Measurements from ENCODE around the gene SCN5A. TPM values are rescaled to one million over a fixed set of nuclear protein-coding genes. Genes with fewer than 3 reads are reported as not detected.

Gene SCN5A
- total RNA-seq, 1 experiment from 2014 or later = 0.54 TPM

GRCh38 chr3:38652934-38653333 is 3.4 kb upstream of the SCN5A start:
- H3K27ac ChIP-seq (ENCODE audit: low read depth, low read length, poor library complexity, severe bottlenecking) = no peak overlapping the region
- no peak for DNase-seq (ENCODE audit: low spot score)
- TF ChIP-seq EZH2 (IDR thresholded peaks at IDR 0.05; ENCODE audit: borderline replicate concordance, low read depth, low read length, poor library complexity, severe bottlenecking) = no peak
- no peak for TF ChIP-seq CTCF (conservative IDR thresholded peaks at IDR 0.05; ENCODE audit: low read depth, low read length)
- intact Hi-C loops (cut with micrococcal nuclease; ENCODE audit: unreplicated experiment) = no loop called here
- no peaks in the 10 kb centered on the region for H3K9me3 ChIP-seq (ENCODE audit: low read depth, low read length, poor library complexity, severe bottlenecking)
- H3K27me3 ChIP-seq (replicated peaks; ENCODE audit: insufficient read depth, low read depth, low read length, poor library complexity) = no peaks in the 10 kb centered on the region
- no peaks in the 10 kb centered on the region for H3K4me1 ChIP-seq (ENCODE audit: insufficient read depth, low read length, poor library complexity, severe bottlenecking)
- no peak overlapping the region for H3K4me3 ChIP-seq (ENCODE audit: low read depth, low read length, poor library complexity, severe bottlenecking)
- ChIA-PET POLR2A (ENCODE audit: low non-redundant PET) (interaction anchor here (0.6 kb wide), 1 partner anchor 156 kb away, joined by 20 read pairs; no protein-coding TSS in a partner anchor), CTCF (no interaction called here)
- no TSS peak for BruUV-seq (replicated peaks)
- H3K36me3 ChIP-seq (ENCODE audit: insufficient read depth, low read length, poor library complexity, severe bottlenecking) = no peaks in the 10 kb centered on the region

GRCh38 chr3:38651153-38651789 is 1.8 kb upstream of the SCN5A start:
- intact Hi-C loops (cut with micrococcal nuclease; ENCODE audit: unreplicated experiment) = loop anchor here (1.0 kb wide), 1 partner anchor 130 kb away; no protein-coding TSS in a partner anchor
- Histone ChIP-seq H3K9me3 (ENCODE audit: low read depth, low read length, poor library complexity, severe bottlenecking) (no peaks in the 10 kb centered on the region), H3K36me3 (ENCODE audit: insufficient read depth, low read length, poor library complexity, severe bottlenecking) (no peaks in the 10 kb centered on the region), H3K4me1 (ENCODE audit: insufficient read depth, low read length, poor library complexity, severe bottlenecking) (no peaks in the 10 kb centered on the region), H3K27me3 (replicated peaks; ENCODE audit: insufficient read depth, low read depth, low read length, poor library complexity) (no peaks in the 10 kb centered on the region), H3K4me3 (ENCODE audit: low read depth, low read length, poor library complexity, severe bottlenecking) (no peak overlapping the region), H3K27ac (ENCODE audit: low read depth, low read length, poor library complexity, severe bottlenecking) (no peak overlapping the region)
- ChIA-PET CTCF (interaction anchor here (1.4 kb wide), 1 partner anchor 155 kb away, joined by 3 read pairs; the partner anchor contains the start of gene EXOG), POLR2A (ENCODE audit: low non-redundant PET) (no interaction called here)
- no TSS peak for BruUV-seq (replicated peaks)
- DNase-seq (ENCODE audit: low spot score) = peak; percentile 60
- TF ChIP-seq CTCF (conservative IDR thresholded peaks at IDR 0.05; ENCODE audit: low read depth, low read length) (peak; percentile 71), EZH2 (IDR thresholded peaks at IDR 0.05; ENCODE audit: borderline replicate concordance, low read depth, low read length, poor library complexity, severe bottlenecking) (no peak)

GRCh38 chr3:38650248-38650951 is 913 bp upstream of the SCN5A start:
- no TSS peak for BruUV-seq (replicated peaks)
- H3K36me3 ChIP-seq (ENCODE audit: insufficient read depth, low read length, poor library complexity, severe bottlenecking) = no peaks in the 10 kb centered on the region
- no peak overlapping the region for H3K27ac ChIP-seq (ENCODE audit: low read depth, low read length, poor library complexity, severe bottlenecking)
- no peaks in the 10 kb centered on the region for H3K27me3 ChIP-seq (replicated peaks; ENCODE audit: insufficient read depth, low read depth, low read length, poor library complexity)
- DNase-seq (ENCODE audit: low spot score) = no peak
- intact Hi-C loops (cut with micrococcal nuclease; ENCODE audit: unreplicated experiment) = no loop called here
- no peak for TF ChIP-seq CTCF (conservative IDR thresholded peaks at IDR 0.05; ENCODE audit: low read depth, low read length)
- TF ChIP-seq EZH2 (IDR thresholded peaks at IDR 0.05; ENCODE audit: borderline replicate concordance, low read depth, low read length, poor library complexity, severe bottlenecking) = no peak
- CTCF ChIA-PET = interaction anchor here (1.4 kb wide), 1 partner anchor 154 kb away, joined by 3 read pairs; the partner anchor contains the start of gene EXOG
- no peak overlapping the region for H3K4me3 ChIP-seq (ENCODE audit: low read depth, low read length, poor library complexity, severe bottlenecking)
- POLR2A ChIA-PET (ENCODE audit: low non-redundant PET) = no interaction called here
- H3K4me1 ChIP-seq (ENCODE audit: insufficient read depth, low read length, poor library complexity, severe bottlenecking) = no peaks in the 10 kb centered on the region
- H3K9me3 ChIP-seq (ENCODE audit: low read depth, low read length, poor library complexity, severe bottlenecking) = no peaks in the 10 kb centered on the region

Measured in A673 (cell line).